Measurements from ENCODE around the gene ATXN7L1. TPM values are rescaled to one million over a fixed set of nuclear protein-coding genes. Genes with fewer than 3 reads are reported as not detected.

ATXN7L1 gene
- total and polyA plus RNA-seq, 2 of the 13 experiments (the other 11 are each of a cell fraction or from before 2014, with no cell fraction given), result 4.1 to 7.8 TPM

DNA sequence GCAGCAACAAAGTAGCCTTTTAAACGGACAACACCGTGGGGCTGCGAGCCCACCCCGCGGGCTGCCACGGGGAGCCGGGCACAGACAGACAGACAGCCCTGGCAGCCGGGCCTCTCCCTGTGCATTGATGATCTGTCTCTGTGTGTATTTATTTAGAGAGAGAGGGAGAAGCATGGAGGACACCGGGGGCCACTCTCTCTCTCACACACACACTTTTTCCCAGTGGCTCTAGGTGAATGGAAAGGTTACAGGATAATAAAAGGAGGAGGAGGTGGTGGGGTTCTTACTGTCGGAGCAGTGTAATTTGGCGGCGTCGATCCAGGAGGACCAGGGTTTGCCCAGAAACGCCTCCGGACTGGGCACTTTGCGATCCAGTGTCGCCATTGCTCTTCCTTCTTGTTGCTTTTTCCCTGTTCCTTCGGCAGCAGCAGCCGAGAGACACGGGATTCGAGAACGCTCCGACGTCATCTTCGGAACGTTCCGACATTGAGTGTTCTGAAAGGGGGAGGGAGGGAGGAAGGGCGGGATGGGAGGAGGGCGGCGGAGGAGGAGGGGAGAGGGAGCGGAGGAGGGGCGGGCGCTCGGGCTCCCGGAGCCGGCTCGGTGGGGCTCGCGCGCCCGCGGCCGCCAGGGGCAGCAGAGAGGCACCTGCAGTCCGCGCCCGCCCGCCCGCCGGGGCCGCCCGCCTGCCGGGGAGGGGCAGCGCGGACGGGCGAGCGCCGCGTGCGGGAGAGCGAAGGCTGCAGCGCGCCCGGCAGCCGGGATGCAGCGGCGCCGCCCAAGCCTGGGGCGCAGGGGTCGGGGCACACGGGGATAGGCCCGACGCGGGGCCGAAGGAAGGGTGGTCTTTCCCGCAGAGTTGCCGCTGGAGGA lies at the start of gene ATXN7L1 (continued):
- TF ChIP-seq ZFX (CRISPR knock-in tag; IDR thresholded peaks at IDR 0.05; ENCODE audit: low read depth) (peak; percentile 3), SMYD3 (CRISPR knock-in tag; IDR thresholded peaks at IDR 0.05) (no peak), ZNF841 (CRISPR knock-in tag; IDR thresholded peaks at IDR 0.05; ENCODE audit: borderline replicate concordance) (no peak), MEIS2 (CRISPR knock-in tag; IDR thresholded peaks at IDR 0.05) (0 out of 2 replicates have a peak, but pooled peaks have one; percentile 24), GPN1 (CRISPR knock-in tag; IDR thresholded peaks at IDR 0.05; ENCODE audit: borderline replicate concordance) (no peak)
- TF ChIP-seq, protein P1, sequence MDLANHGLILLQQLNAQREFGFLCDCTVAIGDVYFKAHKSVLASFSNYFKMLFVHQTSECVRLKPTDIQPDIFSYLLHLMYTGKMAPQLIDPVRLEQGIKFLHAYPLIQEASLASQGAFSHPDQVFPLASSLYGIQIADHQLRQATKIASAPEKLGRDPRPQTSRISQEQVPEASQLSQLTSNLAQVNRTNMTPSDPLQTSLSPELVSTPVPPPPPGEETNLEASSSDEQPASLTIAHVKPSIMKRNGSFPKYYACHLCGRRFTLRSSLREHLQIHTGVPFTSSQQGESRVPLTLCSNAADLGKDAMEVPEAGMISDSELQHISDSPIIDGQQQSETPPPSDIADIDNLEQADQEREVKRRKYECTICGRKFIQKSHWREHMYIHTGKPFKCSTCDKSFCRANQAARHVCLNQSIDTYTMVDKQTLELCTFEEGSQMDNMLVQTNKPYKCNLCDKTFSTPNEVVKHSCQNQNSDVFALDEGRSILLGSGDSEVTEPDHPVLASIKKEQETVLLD (CRISPR knock-in tag; IDR thresholded peaks at IDR 0.05; ENCODE audit: low read depth), result peak; percentile 86; the same call in 1 of the 2 replicates
- TF ChIP-seq, protein P2, sequence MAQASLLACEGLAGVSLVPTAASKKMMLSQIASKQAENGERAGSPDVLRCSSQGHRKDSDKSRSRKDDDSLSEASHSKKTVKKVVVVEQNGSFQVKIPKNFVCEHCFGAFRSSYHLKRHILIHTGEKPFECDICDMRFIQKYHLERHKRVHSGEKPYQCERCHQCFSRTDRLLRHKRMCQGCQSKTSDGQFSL (CRISPR knock-in tag; IDR thresholded peaks at IDR 0.05), result no peak
- TF ChIP-seq, protein P3, sequence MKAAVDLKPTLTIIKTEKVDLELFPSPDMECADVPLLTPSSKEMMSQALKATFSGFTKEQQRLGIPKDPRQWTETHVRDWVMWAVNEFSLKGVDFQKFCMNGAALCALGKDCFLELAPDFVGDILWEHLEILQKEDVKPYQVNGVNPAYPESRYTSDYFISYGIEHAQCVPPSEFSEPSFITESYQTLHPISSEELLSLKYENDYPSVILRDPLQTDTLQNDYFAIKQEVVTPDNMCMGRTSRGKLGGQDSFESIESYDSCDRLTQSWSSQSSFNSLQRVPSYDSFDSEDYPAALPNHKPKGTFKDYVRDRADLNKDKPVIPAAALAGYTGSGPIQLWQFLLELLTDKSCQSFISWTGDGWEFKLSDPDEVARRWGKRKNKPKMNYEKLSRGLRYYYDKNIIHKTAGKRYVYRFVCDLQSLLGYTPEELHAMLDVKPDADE (CRISPR knock-in tag; IDR thresholded peaks at IDR 0.05), result peak; percentile 4; the same call in 1 of the 2 replicates
- TF ChIP-seq, protein P4, sequence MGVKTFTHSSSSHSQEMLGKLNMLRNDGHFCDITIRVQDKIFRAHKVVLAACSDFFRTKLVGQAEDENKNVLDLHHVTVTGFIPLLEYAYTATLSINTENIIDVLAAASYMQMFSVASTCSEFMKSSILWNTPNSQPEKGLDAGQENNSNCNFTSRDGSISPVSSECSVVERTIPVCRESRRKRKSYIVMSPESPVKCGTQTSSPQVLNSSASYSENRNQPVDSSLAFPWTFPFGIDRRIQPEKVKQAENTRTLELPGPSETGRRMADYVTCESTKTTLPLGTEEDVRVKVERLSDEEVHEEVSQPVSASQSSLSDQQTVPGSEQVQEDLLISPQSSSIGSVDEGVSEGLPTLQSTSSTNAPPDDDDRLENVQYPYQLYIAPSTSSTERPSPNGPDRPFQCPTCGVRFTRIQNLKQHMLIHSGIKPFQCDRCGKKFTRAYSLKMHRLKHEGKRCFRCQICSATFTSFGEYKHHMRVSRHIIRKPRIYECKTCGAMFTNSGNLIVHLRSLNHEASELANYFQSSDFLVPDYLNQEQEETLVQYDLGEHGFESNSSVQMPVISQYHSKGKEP (CRISPR knock-in tag; IDR thresholded peaks at IDR 0.05), result no peak
